Stimulated activated naive CD4-positive, alpha-beta T cell treated with Interleukin-2 at 50 U/mL for 16 hours (primary cell): ENCODE measurements around the gene RPS19BP1.
"Not testable (repeated sequence)": the region's sequence is repeated elsewhere in the genome, so short reads cannot be mapped to it uniquely, and the experiment has no call there.

Source experiments
- DNase-seq: peaks from one replicate; lab custom pipeline; 2025; lab: John Stamatoyannopoulos, UW

Gene RPS19BP1

DNA sequence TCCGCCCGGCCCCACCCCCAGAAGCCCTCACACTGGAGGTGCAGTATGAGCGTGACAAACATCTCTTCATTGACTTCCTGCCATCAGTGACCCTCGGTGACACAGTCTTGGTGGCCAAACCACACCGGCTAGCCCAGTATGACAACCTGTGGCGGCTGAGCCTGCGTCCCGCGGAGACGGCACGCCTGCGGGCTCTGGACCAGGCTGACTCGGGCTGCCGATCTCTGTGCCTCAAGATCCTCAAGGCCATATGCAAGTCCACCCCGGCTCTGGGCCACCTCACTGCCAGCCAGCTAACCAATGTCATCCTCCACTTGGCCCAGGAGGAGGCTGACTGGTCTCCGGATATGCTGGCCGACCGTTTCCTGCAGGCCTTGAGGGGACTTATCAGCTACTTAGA, 18.8 kb downstream of the RPS19BP1 start:
- DNase-seq: no peak

DNA sequence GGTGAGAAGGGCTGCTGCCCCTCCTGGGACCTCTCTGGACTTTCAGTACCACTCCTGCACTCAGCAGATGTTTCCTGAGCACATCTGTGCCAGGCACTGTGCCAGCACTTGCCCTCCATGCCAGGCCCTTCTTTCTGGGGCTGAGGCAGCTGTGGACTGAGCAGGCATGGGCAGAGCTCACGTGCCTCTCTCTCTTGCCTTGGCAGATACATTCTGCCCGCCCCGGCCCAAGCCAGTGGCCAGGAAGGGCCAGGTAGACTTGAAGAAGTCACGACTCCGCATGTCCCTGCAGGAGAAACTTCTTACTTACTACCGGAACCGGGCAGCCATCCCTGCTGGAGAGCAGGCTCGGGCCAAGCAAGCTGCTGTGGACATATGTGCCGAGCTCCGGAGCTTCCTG, 20.5 kb downstream of the RPS19BP1 start:
- DNase-seq: no peak

DNA sequence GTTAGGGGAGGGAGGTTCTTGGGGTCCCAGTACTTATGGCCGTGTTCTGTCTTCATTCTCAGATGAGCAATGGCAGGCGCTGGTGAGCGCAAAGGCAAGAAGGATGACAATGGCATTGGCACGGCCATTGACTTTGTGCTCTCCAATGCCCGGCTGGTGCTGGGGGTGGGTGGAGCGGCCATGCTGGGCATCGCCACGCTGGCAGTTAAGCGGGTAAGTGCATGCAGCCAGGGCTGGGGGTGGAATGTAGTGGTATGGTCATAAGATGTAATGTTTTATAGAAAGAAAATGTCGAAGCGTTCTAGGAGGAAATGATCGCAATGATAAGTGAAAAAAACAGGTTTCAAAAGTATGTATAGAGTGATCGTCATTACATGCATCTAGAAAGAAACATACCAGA, 21.3 kb downstream of the RPS19BP1 start:
- no peak for DNase-seq

DNA sequence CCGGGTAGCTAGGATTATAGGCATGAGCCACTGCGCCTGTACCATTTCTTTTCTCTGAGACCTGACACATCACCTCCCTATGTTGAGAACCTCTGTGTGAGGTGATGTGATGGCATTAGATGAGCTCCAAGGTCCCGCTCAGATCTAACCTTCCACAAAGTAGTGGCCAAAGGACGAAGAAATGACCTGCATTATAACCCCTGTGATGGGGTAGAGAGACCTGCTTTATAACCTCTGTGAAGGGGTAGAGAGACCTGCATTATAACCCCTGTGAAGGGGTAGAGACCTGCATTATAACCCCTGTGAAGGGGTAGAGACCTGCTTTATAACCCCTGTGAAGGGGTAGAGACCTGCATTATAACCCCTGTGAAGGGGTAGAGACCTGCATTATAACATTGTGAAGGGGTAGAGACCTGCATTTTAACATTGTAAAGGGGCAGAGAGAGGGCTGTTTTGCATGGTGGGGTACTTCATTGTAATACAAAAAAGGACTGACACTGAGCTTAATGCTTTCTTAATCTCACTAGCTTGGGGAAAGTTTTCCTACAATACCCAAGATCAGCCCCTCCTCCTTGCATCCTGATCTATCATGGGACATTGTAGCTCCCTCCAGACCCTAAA, 21.9 kb downstream of the RPS19BP1 start:
- DNase-seq: no peak

DNA sequence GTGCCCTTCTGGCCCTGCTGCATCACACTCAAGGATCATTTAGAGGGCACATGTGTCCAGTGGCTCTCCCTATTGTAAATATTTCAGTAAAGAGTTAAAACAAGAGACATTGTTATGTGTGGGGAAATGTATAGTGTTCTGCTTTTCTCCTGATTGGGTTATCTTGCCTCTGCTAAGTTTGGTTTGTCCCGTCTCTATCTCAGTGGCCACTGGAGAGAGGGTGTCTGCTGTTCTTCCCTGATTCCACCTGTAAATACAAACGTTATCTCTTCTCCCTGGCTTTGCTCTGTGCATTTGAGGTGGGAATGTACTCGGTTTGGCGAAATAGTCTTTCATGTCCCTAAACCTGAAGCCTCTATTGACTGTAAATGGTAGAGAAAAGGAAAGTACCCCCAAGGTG, 24.2 kb downstream of the RPS19BP1 start:
- no peak for DNase-seq

DNA sequence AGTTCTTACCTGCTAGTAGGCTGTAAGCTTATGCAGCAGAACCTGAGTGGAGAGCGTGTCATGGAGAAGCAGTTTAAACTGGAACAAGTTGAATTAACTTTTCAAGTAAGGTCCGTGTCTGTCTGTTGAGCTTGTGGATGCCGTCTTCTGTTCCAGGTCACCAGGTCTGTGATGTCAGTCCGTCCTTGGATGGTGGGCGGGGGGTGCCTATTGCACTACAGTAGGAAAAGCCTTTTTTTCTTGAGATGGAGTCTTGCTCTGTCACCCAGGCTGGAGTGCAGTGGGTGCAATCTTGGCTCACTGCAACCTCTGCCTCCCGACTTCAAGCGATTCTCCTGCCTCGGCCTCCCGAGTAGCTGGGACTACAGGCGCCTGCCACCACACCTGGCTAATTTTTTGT, 25.5 kb downstream of the RPS19BP1 start:
- DNase-seq: not testable (repeated sequence)

DNA sequence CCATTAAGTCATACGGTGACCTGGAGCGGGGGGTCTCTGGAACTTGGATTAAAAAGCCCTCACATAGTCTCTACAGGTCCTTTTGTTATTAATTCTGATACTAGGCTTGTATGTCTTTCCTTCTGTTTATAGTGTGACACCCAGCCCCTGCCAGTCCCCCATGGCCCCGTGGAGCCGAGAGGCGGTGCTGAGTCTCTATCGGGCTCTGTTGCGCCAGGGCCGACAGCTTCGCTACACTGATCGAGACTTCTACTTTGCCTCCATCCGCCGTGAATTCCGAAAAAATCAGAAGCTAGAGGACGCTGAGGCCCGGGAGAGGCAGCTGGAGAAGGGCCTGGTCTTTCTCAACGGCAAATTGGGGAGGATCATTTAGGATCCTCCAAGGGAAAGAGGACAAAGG, 28.5 kb downstream of the RPS19BP1 start:
- DNase-seq: no peak

DNA sequence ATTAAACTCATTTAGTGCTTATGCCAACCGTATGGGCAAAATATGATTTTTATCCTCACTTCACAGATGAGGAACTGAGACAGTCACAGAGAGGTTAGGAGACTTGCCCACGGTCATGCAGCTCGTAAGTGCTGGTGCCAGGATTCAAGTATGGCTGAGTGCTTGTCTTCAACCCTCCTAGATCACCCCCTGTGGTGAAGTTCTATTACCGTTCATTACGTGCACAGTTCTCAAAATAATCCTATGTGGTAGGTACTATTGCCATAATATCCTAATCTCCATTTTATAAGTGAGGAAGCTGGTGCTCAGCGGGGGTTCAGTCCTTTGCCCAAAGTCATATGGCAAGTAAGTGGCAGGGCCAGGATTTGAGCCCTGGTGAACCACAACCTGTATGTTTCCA, 28.9 kb downstream of the RPS19BP1 start:
- DNase-seq: no peak

DNA sequence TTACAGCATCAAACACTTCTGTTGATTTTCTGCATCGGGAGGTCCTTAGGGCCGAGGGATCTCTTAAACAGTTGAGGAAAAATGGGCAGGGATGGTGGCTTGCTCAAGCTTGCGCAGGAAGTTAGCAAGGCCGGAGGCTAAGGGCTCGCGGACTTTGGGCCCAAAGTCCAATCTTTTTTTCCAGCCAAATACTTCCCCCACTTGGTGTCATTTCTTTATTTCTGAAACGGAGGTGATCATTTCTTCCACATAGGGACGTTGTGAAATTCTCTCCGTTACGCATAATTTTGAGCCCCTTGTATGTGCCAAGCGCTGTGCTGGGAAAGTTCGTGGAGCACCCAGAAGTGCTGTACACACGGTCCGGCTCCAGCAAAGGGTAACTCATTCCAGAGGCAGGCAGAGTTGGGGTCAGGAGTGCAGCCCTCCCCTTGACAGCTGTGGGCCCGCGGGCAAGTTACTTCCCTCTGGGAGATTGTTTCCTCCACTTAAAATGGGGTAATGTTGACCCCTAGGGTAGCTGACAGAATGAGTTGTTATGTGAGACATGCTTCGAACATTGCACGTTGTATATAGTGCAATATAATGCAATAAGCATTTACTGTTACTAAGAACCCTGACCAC, 29.6 kb downstream of the RPS19BP1 start:
- no peak for DNase-seq

DNA sequence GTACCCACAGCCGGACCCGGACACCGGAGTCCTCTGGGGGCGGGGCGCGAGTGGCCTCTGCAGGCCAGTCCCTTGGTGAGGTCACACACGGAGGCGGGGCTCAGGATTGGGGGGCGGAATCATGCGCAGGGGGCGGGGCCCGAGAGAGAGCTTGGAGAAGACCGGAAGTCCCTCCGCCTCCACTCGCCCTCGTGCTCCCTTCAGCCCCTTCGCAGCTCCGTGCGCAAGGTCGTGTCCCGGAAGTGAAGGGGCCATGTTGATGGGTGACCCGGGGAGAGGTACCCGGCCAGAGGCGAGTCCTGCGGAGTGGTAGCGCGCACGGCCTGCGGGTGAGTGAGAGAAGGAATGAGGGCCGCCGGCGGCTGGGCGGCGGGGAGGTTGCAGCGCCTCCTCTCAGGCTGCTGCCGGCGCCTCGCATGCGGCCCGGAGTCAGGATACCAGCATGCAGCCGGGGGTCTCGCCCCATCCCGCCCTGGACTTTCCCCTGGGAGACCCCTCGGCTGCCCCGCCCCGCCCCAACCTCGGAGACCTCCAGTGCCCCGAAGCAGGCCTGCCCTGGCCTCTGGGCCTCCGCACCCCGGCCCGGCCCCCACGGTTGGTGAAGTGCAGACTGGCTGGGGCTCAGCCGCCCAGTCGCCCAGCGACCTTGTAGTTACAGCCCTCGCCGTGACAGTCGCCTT, 30.3 kb downstream of the RPS19BP1 start, which contains the start of gene MIEF1:
Gene MIEF1 (plus strand): TSS at position 182 of the 680 bp plus-strand sequence. CDS start 9,005 bp downstream, outside the sequence.
- peak; percentile 93 for DNase-seq

DNA sequence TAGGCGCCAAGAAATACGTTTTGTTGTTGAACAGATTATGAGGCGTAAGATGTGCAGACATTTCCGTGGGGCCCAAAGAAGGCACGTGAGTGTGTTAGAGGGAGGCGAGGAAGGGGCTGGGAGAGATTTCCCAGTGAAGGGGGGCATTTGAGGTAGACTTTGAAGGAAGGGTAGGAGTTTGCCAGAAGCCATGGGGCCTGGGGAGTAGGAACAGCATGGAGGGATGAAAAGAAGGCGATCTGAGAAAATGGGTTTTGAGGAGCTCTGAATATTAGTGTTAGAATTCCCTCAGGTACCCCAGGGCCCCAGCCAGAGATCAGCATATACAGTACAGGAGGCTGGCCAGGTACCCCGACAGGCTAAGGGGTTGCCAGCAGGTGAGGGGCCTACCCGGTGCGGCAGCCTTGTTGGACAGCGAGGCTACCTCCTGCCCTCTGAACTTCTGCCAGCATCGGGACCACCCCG, 30.9 kb downstream of the RPS19BP1 start:
- DNase-seq: no peak

DNA sequence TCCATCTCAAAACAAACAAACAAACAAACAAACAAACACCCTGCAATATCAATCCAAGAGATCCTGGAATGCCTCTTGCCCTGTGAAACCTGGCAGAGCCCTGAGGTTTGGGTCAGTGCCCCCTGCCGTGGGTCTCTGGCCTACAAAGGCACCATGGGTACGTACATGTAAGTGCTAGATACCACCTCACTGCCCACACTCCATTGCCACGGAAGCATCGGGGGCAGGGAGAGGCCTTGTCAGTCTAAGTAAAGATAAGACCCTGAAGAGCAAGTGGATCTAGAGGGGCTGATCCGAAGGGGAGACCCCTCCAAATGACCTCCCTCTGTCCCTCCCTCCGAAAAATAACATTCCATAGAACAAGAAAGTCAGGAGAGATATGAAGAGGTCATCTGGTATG, 32.4 kb downstream of the RPS19BP1 start:
- no peak for DNase-seq

DNA sequence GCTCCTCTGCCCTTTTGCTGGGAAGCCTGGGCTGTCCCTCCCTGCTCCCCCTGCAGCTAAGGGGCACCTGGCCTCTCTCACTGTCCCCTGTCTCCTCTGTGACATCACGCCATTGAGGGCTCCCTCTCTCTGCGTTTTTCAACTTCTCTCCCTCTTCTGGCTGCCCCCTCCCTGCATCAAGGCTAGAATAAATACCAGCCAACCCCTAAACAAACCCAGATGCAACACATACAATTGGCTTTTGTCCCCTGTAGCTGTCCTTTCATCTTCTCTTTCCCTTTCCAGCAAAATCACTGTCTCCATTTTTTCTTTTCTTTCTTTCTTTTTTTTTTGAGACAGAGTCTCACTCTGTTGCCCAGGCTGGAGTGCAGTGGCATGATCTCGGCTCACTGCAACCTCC, 33.7 kb downstream of the RPS19BP1 start:
- DNase-seq: no peak

DNA sequence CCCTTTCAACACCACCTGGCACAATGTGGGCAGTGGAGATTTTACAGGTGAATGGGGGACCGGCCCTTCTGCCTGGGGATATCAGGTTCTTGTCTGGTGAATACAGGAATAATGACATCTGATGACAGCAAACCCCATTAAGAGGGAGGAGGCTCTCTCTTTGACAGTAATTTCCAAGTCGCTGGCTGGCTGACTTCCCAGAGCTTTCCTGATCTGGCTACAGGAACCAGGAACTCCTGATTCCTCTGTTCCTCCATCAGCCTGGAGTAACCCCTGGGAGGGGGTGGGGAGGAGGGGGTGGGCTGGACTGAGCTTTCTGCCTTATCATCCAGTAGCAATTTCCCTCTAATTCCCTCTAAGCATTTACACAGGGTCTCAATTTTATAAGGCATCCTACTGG, 34.2 kb downstream of the RPS19BP1 start:
- DNase-seq: no peak

DNA sequence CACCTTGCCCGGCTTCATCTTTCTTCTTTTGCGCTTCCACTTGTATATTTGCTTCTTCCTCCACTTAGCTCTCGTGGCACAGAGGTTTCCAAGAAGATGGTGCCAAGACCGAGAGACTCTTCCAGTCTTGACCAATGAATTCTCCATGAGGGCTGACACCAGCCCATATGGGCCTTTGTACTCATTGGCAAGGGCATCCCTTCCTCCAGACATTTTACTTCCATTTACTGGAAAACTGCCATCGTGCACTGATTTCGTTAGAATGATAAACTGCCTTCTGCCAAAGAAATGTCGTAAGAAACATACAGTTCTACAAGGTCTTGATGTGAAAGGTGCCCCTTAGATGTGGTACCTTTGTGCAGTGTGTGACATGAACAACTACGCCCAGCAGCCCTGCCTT, 35.1 kb downstream of the RPS19BP1 start:
- no peak for DNase-seq

DNA sequence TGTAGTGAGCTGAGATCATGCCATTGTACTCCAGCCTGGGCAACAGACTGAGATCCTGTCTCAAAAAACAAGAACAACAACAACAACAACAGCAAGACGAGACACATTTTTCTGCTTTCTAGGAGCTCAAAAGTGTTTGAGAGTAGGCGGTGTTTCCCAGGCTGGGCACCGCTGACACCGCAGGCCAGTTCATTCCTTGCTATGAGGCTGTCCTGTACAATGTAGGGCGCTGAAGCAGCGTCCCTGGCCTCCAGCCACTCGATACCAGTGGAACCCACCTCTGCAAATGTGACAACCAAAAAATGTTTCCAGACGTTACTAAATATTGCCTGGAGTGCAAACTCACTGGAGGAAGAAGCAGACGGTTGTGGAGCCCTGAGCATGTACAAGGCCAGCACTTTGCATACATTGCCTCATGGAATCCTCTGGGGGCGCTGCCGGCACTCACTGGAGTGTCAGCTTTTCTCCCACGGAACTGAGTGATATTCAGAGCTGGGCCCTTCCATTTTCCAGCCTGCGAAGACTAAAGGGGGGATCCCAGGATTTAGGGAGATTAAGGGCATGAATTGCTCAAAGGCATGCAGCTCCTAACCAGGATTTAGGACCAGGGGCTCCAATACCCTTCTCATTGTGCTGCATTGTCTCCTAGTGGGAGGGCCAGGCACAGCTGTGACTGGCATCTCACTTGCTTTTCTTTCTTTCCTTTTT, 36.3 kb downstream of the RPS19BP1 start:
- peak; percentile 63 for DNase-seq

DNA sequence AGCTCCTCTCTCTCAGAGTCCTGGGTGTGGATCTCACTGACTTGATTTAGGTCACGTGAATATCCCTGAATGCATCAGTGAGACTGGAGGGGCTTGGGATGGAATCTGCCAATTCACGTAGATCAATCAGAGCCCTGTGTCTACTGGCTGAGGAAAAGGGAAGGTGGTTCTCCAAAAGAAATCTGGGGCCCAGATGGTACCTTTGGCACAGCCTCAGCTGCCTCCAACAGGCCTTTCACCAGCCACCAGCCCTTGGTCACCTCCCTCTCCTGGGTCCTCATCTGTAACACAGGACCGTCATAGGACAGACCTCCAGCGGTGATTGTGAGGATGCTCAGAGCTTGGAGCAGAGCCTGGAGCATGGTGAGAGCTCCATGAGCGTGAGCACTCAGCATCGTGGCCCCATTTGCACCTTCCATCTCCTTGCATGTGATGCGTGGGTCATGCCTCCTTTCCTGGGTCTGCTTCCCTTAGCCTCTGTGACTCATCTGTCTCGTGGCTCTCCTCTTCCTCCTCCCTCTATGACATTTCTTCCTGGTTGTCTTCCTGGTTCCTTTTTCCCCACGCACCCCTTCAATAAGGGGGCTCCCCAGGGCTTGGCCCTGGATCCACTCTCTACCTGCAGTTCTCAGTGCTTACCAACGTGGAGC, 38.0 kb downstream of the RPS19BP1 start:
- no peak for DNase-seq

DNA sequence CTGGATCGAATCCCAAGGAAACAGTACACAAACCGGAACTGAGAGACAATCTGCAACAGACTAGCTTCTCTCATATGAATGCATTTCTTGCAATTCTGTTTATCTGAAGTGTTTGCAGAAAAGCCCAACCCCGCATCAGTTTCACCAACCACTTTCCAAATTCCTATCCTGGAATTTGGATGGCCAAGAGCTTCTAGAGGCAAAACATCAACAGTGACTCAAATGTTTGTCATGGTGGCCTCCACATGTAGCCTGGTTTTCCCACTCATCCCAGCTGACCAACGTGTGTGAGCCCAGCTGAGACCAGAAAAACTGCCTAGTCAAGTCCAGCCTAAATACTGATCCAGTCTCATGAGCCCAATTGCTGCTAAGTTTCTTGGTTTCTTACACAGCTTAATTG, 38.8 kb downstream of the RPS19BP1 start:
- DNase-seq: no peak

DNA sequence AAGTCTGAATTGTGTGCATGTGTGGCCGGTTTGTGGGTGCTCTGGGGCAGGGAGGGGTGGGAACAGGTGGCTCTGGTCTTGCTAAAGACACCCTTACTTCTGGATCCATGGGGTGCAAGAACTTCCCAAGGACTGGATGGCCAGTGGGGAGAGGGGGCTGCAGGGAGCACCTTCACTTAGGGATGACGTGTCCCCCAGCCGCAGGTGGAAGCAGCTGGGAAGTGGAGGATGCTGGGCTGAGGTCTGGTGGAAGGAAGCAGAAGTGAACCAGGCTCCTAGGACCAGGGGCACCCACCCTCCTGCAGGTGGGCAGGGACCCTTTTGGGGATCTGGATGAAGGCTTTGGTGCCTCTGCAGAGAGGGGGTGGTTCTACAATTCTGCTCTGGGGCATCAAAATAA, 40.4 kb downstream of the RPS19BP1 start:
- no peak for DNase-seq

DNA sequence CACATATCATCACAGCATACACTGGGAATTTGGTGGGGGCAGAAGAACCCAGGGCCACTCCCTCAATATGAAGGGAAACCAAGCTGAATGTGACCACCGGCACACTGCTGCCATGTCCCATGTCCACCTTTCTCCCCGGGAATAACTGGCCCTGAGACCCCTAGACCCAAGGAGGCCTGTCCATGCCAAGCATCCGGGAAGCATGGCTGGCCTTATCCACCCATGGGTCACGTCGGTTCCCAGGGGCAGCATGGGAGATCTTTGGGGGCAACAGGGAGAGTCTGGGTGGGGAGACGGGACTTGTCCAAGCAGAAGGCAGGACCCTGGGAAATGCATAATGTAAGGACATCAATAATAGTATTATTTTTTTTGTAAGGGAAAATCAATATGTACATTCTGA, 40.9 kb downstream of the RPS19BP1 start:
- DNase-seq: no peak

DNA sequence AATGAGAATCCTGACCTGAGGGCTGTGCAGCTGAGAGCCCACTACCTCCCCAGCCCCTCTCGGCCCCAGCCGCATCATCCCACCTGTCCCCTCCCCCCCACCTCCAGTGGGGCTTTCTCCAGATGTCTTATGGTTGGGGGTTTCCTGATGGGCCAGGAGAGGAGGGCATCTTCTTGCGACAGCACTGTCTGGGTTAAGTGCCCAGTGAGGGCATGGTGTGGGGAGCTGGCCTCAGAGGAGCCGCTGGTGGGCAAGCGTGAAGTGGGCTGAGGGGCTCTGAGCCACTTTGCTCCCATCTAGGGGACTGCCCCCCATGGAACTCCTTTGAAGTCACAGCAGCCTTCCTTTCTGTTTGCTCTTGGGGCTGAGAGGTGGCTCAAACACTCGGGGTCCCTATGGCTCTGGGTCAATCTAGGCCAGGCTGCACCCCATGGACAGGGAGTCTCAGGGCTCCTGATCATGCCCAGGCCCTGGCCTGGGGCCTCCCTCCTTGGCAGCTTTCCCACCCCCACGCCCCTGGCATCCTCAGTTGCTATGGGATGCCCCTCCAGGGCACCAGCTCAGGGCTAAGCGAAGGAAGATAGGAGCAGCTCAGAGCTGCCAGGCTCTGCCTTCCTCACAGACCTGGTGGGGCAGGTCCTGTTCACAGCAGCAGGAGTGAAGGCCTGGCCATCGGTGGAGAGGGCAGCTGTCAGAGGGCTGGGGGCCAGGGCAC, 41.4 kb downstream of the RPS19BP1 start:
- DNase-seq: no peak
